Prostate gland (tissue), 2 donors: ENCODE results near the gene MCCC2. TPM values are rescaled to one million over a fixed set of nuclear protein-coding genes. Genes with fewer than 3 reads are reported as not detected.

ENCODE experiments used
- DNase-seq: peaks from one replicate; pipeline ENCODE4 v3.0.0-alpha.2; 2019; ENCODE audit warnings: low spot score
- H3K27ac ChIP-seq, 2 donors: fragments of 200-600 bp; sonication (generic); 2 replicates each; pipeline ENCODE4 v1.5.1; 2017 to 2019
- H3K27me3 ChIP-seq: fragments of 200-600 bp; sonication (generic); replicated peaks from 2 replicates; pipeline ENCODE4 v1.5.1; 2019; ENCODE audit not compliant: insufficient read depth
- H3K36me3 ChIP-seq, 2 donors: fragments of 200-600 bp; sonication (generic); 1 replicate in 1 of 2; 2 replicates in 1 of 2; pipeline versions ENCODE4 v1.5.1 to v1.8.1; 2017 to 2019
- H3K4me1 ChIP-seq: fragments of 200-600 bp; sonication (generic); replicated peaks from 2 replicates; pipeline ENCODE4 v1.5.1; 2019
- H3K4me3 ChIP-seq, 2 donors: fragments of 200-600 bp; sonication (generic); 2 replicates each; pipeline ENCODE4 v1.5.1; 2017 to 2019
- H3K9me3 ChIP-seq: fragments of 200-600 bp; sonication (generic); 2 replicates; pipeline ENCODE4 v1.5.1; 2017
- POLR2A ChIP-seq: fragments of 450-650 bp; IDR thresholded peaks from one replicate; pipeline ENCODE4 v1.6.1; 2016; ENCODE audit warnings: antibody characterized with exemption, mild to moderate bottlenecking
- POLR2AphosphoS5 ChIP-seq: sonication (generic); formaldehyde crosslinking; IDR thresholded peaks from one replicate; pipeline ENCODE4 v1.6.1; 2017; ENCODE audit warnings: antibody characterized with exemption
- WGBS: methylation state at CpG from one replicate; pipeline ENCODE4 v1.1.5; 2018; 5-methylcytosine and 5-hydroxymethylcytosine counted together
- intact Hi-C: fragments of 100-400 bp; cut with DNase I; formaldehyde crosslinking; loops from one replicate; pipeline ENCODE4 v1.14.2; 2022
- small RNA-seq, 2 donors: library from RNA; depleted of rRNA; stranded (forward); fragments of <200 nt; gene quantifications; one replicate each; pipeline ENCODE3, GENCODE V24; 2016
- total RNA-seq, 2 donors: library from RNA; depleted of rRNA; stranded (reverse); fragments of >200 nt; gene quantifications; one replicate each; pipeline ENCODE4 v1.1.0, GENCODE V29; 2016
- TF ChIP-seq, protein P1 (sequence below), 4 experiments: fragments of 200-600 bp in 2 of 4; fragments of 450-650 bp in 2 of 4; sonication (generic) in 2 of 4; IDR thresholded peaks; 1 replicate in 3 of 4; 2 replicates in 1 of 4; pipeline ENCODE4 v1.5.1; 2016 to 2019; ENCODE audit warnings: antibody characterized with exemption in 4 of 4, mild to moderate bottlenecking in 2 of 4, moderate library complexity in 2 of 4

MCCC2 gene
- total RNA-seq, 2 donors from 2014 or later, result 53.0 to 141 TPM

GRCh38 chr5:71705421-71705820 is 118.3 kb downstream of the MCCC2 start:
- Histone ChIP-seq H3K4me1 (no peaks in the 10 kb centered on the region), H3K27me3 (no peaks in the 10 kb centered on the region), H3K9me3 (no peaks in the 10 kb centered on the region), H3K36me3 (no peaks in the 10 kb centered on the region), H3K4me3 (no peak overlapping the region), H3K27ac (no peak overlapping the region)
- intact Hi-C loops, result no loop called here
- WGBS, result 83% methylated on average over 5 of the region's 5 CpGs
- TF ChIP-seq POLR2AphosphoS5 (no peak), POLR2A (no peak)
- TF ChIP-seq, protein P1, sequence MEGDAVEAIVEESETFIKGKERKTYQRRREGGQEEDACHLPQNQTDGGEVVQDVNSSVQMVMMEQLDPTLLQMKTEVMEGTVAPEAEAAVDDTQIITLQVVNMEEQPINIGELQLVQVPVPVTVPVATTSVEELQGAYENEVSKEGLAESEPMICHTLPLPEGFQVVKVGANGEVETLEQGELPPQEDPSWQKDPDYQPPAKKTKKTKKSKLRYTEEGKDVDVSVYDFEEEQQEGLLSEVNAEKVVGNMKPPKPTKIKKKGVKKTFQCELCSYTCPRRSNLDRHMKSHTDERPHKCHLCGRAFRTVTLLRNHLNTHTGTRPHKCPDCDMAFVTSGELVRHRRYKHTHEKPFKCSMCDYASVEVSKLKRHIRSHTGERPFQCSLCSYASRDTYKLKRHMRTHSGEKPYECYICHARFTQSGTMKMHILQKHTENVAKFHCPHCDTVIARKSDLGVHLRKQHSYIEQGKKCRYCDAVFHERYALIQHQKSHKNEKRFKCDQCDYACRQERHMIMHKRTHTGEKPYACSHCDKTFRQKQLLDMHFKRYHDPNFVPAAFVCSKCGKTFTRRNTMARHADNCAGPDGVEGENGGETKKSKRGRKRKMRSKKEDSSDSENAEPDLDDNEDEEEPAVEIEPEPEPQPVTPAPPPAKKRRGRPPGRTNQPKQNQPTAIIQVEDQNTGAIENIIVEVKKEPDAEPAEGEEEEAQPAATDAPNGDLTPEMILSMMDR (IDR thresholded peaks at IDR 0.05), result no peak
- DNase-seq, result no peak

DNA sequence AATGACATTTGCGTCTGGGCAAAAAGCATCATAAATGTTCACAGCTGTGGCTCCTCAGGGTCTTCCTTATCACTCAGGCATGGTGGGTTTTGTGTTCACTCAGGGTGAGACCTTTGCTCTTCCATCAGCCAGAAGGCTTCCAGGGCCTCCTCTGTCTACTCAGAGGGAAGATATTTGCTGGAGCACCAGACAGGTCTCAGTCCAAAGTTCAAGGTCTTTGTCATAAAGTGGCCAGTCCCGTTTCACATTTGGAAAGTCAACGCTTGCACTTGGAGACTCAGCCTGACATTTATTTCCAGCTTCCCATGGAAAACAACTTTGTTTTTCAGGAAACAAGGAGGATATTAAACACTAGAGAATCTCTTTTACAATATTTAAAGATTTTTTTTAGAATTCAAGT is 119.8 kb downstream of the MCCC2 start:
- no peaks in the 10 kb centered on the region for H3K4me1 ChIP-seq
- no peak for DNase-seq
- no peaks in the 10 kb centered on the region for H3K36me3 ChIP-seq
- H3K27me3 ChIP-seq, result no peaks in the 10 kb centered on the region
- TF ChIP-seq, protein P1 (IDR thresholded peaks at IDR 0.05), result no peak
- TF ChIP-seq POLR2AphosphoS5 (no peak), POLR2A (no peak)
- H3K27ac ChIP-seq, result no peak overlapping the region
- intact Hi-C loops, result no loop called here
- no peaks in the 10 kb centered on the region for H3K9me3 ChIP-seq
- no peak overlapping the region for H3K4me3 ChIP-seq
- WGBS, result 66% methylated on average over 3 of the region's 3 CpGs

Small RNA genes within 50 kb of the gene (small RNA-seq; reads per million reads assigned to genes)
- 0 reads per million in 2 donors for gene HMGN1P12

Other genes with a start within 250 kb of the MCCC2 start
- 10 to 100 TPM; 17.9 to 25.6 TPM for gene BDP1, start 131.7 kb upstream of the MCCC2 start, total RNA-seq
- gene CARTPT, start 131.9 kb downstream of the MCCC2 start, total RNA-seq, result 1 to 10 TPM; 1.5 to 5.9 TPM